GM12878 (cell line): ENCODE results near the gene NME8. TPM values are rescaled to one million over a fixed set of nuclear protein-coding genes. Genes with fewer than 3 reads are reported as not detected.

Source experiments
- ATAC-seq: fragments of 200-7000 bp; cut with Tn5 transposase; 3 replicates; pipeline ENCODE4 v1.9.1; 2020; ENCODE audit warnings: mild to moderate bottlenecking, moderate library complexity
- BruUV-seq: library from RNA; stranded (reverse); fragments of 400-500 nt; replicated peaks from 2 replicates; lab custom pipeline; 2021; lab: Mats Ljungman, UMichigan
- CTCF ChIA-PET: fragments of 300-600 bp; sonication (Branson Sonifier 250); formaldehyde crosslinking; extraction: SDS; loops from one replicate; lab custom pipeline; 2021; ENCODE audit warnings: inconsistent platforms; lab: Yijun Ruan, JAX
- POLR2A ChIA-PET: fragments of 350-600 bp; formaldehyde crosslinking; extraction: SDS; loops from one replicate; lab custom pipeline; 2021; ENCODE audit warnings: inconsistent platforms; lab: Charles Lee
- RAD21 ChIA-PET: fragments of 300-600 bp; sonication (Branson Sonifier 250); formaldehyde crosslinking; loops from one replicate; lab custom pipeline; 2023; ENCODE audit warnings: antibody characterized with exemption; ENCODE audit not compliant: unreplicated experiment; lab: Charles Lee
- SMC1A ChIA-PET: fragments of 300-600 bp; sonication (Branson Sonifier 250); formaldehyde crosslinking; loops from one replicate; lab custom pipeline; 2023; ENCODE audit not compliant: unreplicated experiment, uncharacterized antibody; lab: Charles Lee
- DNase-seq: peaks from one replicate; pipeline ENCODE4 v3.0.0-alpha.2; 2011; ENCODE audit warnings: low read depth, low spot score
- FAIRE-seq: peaks from 3 replicates; lab custom pipeline; 2011; peaks lifted over from hg19 to GRCh38; lab: Jason Lieb, UNC
- H2AFZ ChIP-seq: 2 replicates; pipeline ENCODE4 v1.6.0; 2011; ENCODE audit warnings: low read depth, low read length, control low read depth; ENCODE audit not compliant: control insufficient read depth
- H3K27ac ChIP-seq: 2 replicates; pipeline ENCODE4 v1.5.1; 2011; ENCODE audit warnings: control low read depth; ENCODE audit not compliant: control insufficient read depth, insufficient read depth
- H3K27me3 ChIP-seq, 2 experiments: replicated peaks in 1 of 2; 2 replicates each; pipeline versions ENCODE4 v1.6.0 to v1.6.1; 2011; ENCODE audit warnings: low read length in 1 of 2; ENCODE audit not compliant: control insufficient read depth in 2 of 2, insufficient read depth in 2 of 2
- H3K36me3 ChIP-seq, 2 experiments: 2 replicates each; pipeline ENCODE4 v1.5.1; 2011; ENCODE audit warnings: low read length in 1 of 2; ENCODE audit not compliant: control insufficient read depth in 2 of 2, insufficient read depth in 2 of 2
- H3K4me1 ChIP-seq: 2 replicates; pipeline ENCODE4 v1.6.1; 2011; ENCODE audit warnings: mild to moderate bottlenecking, low read length, moderate library complexity, mixed read lengths; ENCODE audit not compliant: control insufficient read depth, insufficient read depth
- H3K4me2 ChIP-seq: 2 replicates; pipeline ENCODE4 v1.6.0; 2011; ENCODE audit warnings: control low read depth; ENCODE audit not compliant: control insufficient read depth, insufficient read depth
- H3K4me3 ChIP-seq: fragments of 200-600 bp; sonication (generic); 2 replicates; pipeline ENCODE4 v1.5.1; 2016
- H3K79me2 ChIP-seq: 2 replicates; pipeline ENCODE4 v1.6.0; 2011; ENCODE audit warnings: low read length; ENCODE audit not compliant: control insufficient read depth, insufficient read depth
- H3K9ac ChIP-seq: 2 replicates; pipeline ENCODE4 v1.8.0; 2011; ENCODE audit warnings: low read length, control low read depth, mixed read lengths; ENCODE audit not compliant: control insufficient read depth, insufficient read depth
- H3K9me3 ChIP-seq: replicated peaks from 3 replicates; pipeline ENCODE4 v1.5.1; 2011; ENCODE audit warnings: mild to moderate bottlenecking, low read length; ENCODE audit not compliant: control insufficient read depth, insufficient read depth
- H4K20me1 ChIP-seq: 2 replicates; pipeline ENCODE4 v1.6.0; 2011; ENCODE audit not compliant: control insufficient read depth, insufficient read depth
- IKZF1 ChIP-seq: fragments of 450-650 bp; conservative IDR thresholded peaks from 2 replicates; pipeline ENCODE4 v1.6.1; 2017; ENCODE audit warnings: antibody characterized with exemption, mild to moderate bottlenecking
- PAX5 ChIP-seq: IDR thresholded peaks from 2 replicates; pipeline ENCODE4 v1.6.1; 2011; ENCODE audit warnings: low read depth, low read length, borderline replicate concordance
- RAD51 ChIP-seq: fragments of 450-650 bp; IDR thresholded peaks from 2 replicates; pipeline ENCODE4 v1.6.1; 2016; ENCODE audit warnings: moderate library complexity, mild to moderate bottlenecking, inconsistent platforms
- SIN3A ChIP-seq: IDR thresholded peaks from 2 replicates; pipeline ENCODE4 v1.6.1; 2012; ENCODE audit warnings: low read depth, low read length, improper control_type of control experiment
- WGBS: methylation state at CpG from one replicate; pipeline ENCODE4 v1.1.6; 2016; ENCODE audit warnings: low lambda C conversion rate; ENCODE audit not compliant: insufficient replicate concordance, insufficient coverage; ENCODE audit errors: missing lambda C conversion rate; 5-methylcytosine and 5-hydroxymethylcytosine counted together
- in situ Hi-C: fragments of 300-500 bp; cut with MboI; formaldehyde crosslinking; loops from 9 replicates; pipeline ENCODE4 v1.14.3; 2018; ENCODE audit warnings: mixed read lengths
- intact Hi-C: fragments of 100-400 bp; cut with micrococcal nuclease; formaldehyde crosslinking; loops from one replicate; pipeline ENCODE4 v1.14.2; 2022; ENCODE audit not compliant: unreplicated experiment
- polyA plus RNA-seq, 11 experiments: library from polyadenylated mRNA; depleted of rRNA in 4 of 11; unstranded in 6 of 11; stranded (reverse) in 5 of 11; fragments of >200 nt; fragmentation: Nextera tagmentation in 4 of 11; fragmentation: Illumina TruSeq in 1 of 11; extraction: Ambion mirVana in 4 of 11; extraction: Trizol in 1 of 11; gene quantifications; 1 replicate in 1 of 11; 2 replicates in 10 of 11; pipeline versions ENCODE4 v1.2.1 to v1.2.3, GENCODE V29; 2011 to 2016; ENCODE audit warnings: inconsistent platforms in 2 of 11, missing spikeins in 2 of 11, low read depth in 1 of 11
- total RNA-seq, 4 experiments: library from RNA; depleted of rRNA in 3 of 4; stranded (reverse); fragments of >200 nt in 3 of 4; fragmentation: Illumina TruSeq in 1 of 4; extraction: Trizol in 1 of 4; gene quantifications; 2 replicates each; pipeline versions ENCODE4 v1.2.1 to v1.2.3, GENCODE V29; 2013 to 2021
- TF ChIP-seq, protein P1 (sequence below): fragments of 450-650 bp; IDR thresholded peaks from 2 replicates; pipeline ENCODE4 v1.6.1; 2018; ENCODE audit warnings: mild to moderate bottlenecking, low read depth, moderate library complexity; ENCODE audit not compliant: partially characterized antibody
- TF ChIP-seq, protein P2 (sequence below): fragments of 450-650 bp; IDR thresholded peaks from 2 replicates; pipeline ENCODE4 v1.6.1; 2017; ENCODE audit warnings: mild to moderate bottlenecking, moderate library complexity

Gene NME8
- total and polyA plus RNA-seq, 10 of the 15 experiments (the other 5 are each of a cell fraction or from before 2014, with no cell fraction given) = 0.03 to 3.5 (median 0.52) TPM; not detected in 2

DNA sequence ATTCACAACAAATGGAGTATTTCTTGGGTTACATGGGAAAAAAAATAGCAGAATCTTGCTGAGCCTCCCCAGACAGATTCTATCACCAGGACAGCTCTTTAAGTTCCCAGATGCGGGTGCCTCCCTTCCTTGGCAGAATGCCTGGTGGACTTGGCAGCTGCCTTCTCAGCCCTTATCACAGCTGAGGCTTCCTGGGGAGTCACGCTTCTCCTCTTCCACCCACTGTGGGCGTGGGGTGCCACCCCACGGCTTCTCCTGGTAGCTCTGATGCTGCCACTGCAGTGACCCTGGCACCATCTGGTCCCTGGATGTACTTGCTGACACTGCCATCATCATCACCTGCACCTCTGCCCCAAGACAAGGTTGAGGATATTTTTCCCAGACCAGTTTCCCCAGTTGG, 16.2 kb upstream of the NME8 start (continued):
- TF ChIP-seq, protein P1, sequence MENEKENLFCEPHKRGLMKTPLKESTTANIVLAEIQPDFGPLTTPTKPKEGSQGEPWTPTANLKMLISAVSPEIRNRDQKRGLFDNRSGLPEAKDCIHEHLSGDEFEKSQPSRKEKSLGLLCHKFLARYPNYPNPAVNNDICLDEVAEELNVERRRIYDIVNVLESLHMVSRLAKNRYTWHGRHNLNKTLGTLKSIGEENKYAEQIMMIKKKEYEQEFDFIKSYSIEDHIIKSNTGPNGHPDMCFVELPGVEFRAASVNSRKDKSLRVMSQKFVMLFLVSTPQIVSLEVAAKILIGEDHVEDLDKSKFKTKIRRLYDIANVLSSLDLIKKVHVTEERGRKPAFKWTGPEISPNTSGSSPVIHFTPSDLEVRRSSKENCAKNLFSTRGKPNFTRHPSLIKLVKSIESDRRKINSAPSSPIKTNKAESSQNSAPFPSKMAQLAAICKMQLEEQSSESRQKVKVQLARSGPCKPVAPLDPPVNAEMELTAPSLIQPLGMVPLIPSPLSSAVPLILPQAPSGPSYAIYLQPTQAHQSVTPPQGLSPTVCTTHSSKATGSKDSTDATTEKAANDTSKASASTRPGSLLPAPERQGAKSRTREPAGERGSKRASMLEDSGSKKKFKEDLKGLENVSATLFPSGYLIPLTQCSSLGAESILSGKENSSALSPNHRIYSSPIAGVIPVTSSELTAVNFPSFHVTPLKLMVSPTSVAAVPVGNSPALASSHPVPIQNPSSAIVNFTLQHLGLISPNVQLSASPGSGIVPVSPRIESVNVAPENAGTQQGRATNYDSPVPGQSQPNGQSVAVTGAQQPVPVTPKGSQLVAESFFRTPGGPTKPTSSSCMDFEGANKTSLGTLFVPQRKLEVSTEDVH = no peak
- no peak for TF ChIP-seq SIN3A

DNA sequence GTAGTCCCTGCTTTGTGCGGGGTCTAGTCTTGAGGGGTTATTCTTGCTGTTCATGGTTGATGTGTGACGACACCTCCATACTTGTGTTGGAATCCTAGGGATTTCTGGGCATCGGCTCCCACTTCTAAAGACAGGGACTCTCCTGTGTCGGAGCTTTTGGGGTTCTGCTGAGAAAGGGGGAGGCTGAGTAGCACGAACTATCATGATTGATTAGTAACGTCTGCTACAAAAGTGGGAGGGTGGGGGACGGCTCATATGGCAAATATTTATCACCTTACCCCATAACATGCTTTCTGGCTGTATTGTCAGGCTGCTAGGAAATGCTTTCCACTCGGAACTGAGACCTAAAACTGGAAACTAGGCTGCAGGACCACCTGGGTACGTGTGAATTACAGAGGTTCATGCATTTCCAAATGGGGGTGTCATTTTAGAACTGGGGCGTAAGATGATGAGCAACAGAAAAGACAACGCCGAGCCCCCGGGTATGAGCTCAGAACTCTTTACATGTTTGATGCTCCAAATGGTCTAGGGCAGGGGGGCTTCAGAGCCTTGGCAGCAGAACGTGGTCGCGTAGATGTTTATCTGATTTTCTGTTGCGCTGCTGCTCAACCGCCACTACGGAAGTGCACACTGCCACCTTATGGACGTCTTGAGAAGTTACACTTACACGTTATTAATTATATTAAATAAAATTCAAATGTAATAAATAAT, 15.1 kb upstream of the NME8 start:
- Histone ChIP-seq H3K4me2 (peak overlapping the region; percentile 84), H3K4me3 (peak overlapping the region; percentile 57; the same call in 1 of the 2 replicates)
- intact Hi-C loops = loop anchor here (1.0 to 5.0 kb wide), 7 partner anchors 46 to 481 kb away; partner anchors contain the start of gene GPR141
- no peak for TF ChIP-seq IKZF1
- TF ChIP-seq, protein P2, sequence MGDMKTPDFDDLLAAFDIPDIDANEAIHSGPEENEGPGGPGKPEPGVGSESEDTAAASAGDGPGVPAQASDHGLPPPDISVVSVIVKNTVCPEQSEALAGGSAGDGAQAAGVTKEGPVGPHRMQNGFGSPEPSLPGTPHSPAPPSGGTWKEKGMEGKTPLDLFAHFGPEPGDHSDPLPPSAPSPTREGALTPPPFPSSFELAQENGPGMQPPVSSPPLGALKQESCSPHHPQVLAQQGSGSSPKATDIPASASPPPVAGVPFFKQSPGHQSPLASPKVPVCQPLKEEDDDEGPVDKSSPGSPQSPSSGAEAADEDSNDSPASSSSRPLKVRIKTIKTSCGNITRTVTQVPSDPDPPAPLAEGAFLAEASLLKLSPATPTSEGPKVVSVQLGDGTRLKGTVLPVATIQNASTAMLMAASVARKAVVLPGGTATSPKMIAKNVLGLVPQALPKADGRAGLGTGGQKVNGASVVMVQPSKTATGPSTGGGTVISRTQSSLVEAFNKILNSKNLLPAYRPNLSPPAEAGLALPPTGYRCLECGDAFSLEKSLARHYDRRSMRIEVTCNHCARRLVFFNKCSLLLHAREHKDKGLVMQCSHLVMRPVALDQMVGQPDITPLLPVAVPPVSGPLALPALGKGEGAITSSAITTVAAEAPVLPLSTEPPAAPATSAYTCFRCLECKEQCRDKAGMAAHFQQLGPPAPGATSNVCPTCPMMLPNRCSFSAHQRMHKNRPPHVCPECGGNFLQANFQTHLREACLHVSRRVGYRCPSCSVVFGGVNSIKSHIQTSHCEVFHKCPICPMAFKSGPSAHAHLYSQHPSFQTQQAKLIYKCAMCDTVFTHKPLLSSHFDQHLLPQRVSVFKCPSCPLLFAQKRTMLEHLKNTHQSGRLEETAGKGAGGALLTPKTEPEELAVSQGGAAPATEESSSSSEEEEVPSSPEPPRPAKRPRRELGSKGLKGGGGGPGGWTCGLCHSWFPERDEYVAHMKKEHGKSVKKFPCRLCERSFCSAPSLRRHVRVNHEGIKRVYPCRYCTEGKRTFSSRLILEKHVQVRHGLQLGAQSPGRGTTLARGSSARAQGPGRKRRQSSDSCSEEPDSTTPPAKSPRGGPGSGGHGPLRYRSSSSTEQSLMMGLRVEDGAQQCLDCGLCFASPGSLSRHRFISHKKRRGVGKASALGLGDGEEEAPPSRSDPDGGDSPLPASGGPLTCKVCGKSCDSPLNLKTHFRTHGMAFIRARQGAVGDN = 0 out of 2 replicates have a peak, but pooled peaks have one; percentile 14
- no peak for TF ChIP-seq RAD51
- TF ChIP-seq, protein P1 = peak; percentile 41
- TF ChIP-seq PAX5 = no peak

More for the DNA sequence above, 15.1 kb upstream of the NME8 start:
- peaks cover 5% of the 10 kb centered on the region; the same call in 2 of the 3 replicates for H3K9me3 ChIP-seq
- ATAC-seq (peak; percentile 76), FAIRE-seq (no peak), DNase-seq (no peak)
- 14% methylated on average over 21 of the region's 21 CpGs for WGBS
- in situ Hi-C loops = loop anchor here (5.0 to 10.0 kb wide), 3 partner anchors 101 to 598 kb away; no protein-coding TSS in a partner anchor
- no peaks in the 10 kb centered on the region for H3K27me3 ChIP-seq
- H4K20me1 ChIP-seq = no peaks in the 10 kb centered on the region
- POLR2A ChIA-PET = interaction anchor here (0.8 kb wide), 1 partner anchor 105 kb away, joined by 3 read pairs; no protein-coding TSS in a partner anchor
- SMC1A ChIA-PET = interaction anchor here (0.6 to 6.8 kb wide), 44 partner anchors 14 to 599 kb away, joined by 3 to 115 read pairs (median 4); partner anchors contain the start of gene GPR141
- RAD21 ChIA-PET = interaction anchor here (0.7 to 5.4 kb wide), 25 partner anchors 8 to 598 kb away, joined by 3 to 76 read pairs (median 5); no protein-coding TSS in a partner anchor
- CTCF ChIA-PET = interaction anchor here (0.7 to 6.1 kb wide), 46 partner anchors 8 to 624 kb away, joined by 3 to 87 read pairs (median 5); partner anchors contain the start of genes EPDR1 and GPR141
- no peaks in the 10 kb centered on the region for H3K36me3 ChIP-seq
- no TSS peak for BruUV-seq
- H3K79me2 ChIP-seq = no peaks in the 10 kb centered on the region
- peak overlapping the region; percentile 93 for H2AFZ ChIP-seq
- H3K27ac ChIP-seq = peak overlapping the region; percentile 26; the same call in 1 of the 2 replicates
- H3K4me1 ChIP-seq = peaks cover 4% of the 10 kb centered on the region; the same call in 1 of the 2 replicates
- H3K9ac ChIP-seq = peak overlapping the region; percentile 30; the same call in 1 of the 2 replicates
